Fibroblast of mammary gland (primary cell): ENCODE data around the gene MYADM.
"Not testable (repeated sequence)": the region's sequence is repeated elsewhere in the genome, so short reads cannot be mapped to it uniquely, and the experiment has no call there.

Source experiments
- DNase-seq: peaks from one replicate; pipeline ENCODE4 v3.0.0-alpha.2; 2010; ENCODE audit warnings: low read depth
- H3K4me3 ChIP-seq: 2 replicates; pipeline ENCODE4 v1.5.1; 2011; ENCODE audit warnings: low read depth, mild to moderate bottlenecking, low read length, moderate library complexity; ENCODE audit not compliant: control insufficient read depth
- TF ChIP-seq, protein P1 (sequence below): conservative IDR thresholded peaks from 2 replicates; pipeline ENCODE4 v1.5.1; 2011; ENCODE audit warnings: low read depth, low read length, inconsistent platforms; ENCODE audit not compliant: control insufficient read depth, insufficient read depth

Gene MYADM

GRCh38 chr19:53864308-53864836 is 3.3 kb upstream of the MYADM start:
- no peak overlapping the region for H3K4me3 ChIP-seq
- TF ChIP-seq, protein P1, sequence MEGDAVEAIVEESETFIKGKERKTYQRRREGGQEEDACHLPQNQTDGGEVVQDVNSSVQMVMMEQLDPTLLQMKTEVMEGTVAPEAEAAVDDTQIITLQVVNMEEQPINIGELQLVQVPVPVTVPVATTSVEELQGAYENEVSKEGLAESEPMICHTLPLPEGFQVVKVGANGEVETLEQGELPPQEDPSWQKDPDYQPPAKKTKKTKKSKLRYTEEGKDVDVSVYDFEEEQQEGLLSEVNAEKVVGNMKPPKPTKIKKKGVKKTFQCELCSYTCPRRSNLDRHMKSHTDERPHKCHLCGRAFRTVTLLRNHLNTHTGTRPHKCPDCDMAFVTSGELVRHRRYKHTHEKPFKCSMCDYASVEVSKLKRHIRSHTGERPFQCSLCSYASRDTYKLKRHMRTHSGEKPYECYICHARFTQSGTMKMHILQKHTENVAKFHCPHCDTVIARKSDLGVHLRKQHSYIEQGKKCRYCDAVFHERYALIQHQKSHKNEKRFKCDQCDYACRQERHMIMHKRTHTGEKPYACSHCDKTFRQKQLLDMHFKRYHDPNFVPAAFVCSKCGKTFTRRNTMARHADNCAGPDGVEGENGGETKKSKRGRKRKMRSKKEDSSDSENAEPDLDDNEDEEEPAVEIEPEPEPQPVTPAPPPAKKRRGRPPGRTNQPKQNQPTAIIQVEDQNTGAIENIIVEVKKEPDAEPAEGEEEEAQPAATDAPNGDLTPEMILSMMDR = no peak
- no peak for DNase-seq

DNA sequence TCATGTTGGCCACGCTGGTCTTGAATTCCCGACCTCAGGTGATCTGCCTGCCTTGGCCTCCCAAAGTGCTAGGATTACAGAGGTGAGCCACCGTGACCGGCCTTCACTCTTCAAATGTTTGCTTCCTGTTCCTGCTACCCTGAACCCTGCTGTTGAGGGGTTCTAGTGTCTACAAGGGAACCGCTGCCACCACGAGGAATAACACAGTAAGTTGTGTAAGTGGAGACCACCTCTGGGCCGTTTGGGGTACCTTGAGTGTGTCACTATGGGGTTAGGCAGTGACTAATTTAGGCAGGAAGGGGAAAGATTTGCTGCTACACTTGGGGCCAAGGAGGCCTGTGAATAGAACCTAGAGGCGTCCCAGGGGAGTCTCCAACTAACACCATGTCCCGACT is 2.2 kb upstream of the MYADM start:
- peak overlapping the region; percentile 52 for H3K4me3 ChIP-seq
- TF ChIP-seq, protein P1 = no peak
- DNase-seq = peak; percentile 29

DNA sequence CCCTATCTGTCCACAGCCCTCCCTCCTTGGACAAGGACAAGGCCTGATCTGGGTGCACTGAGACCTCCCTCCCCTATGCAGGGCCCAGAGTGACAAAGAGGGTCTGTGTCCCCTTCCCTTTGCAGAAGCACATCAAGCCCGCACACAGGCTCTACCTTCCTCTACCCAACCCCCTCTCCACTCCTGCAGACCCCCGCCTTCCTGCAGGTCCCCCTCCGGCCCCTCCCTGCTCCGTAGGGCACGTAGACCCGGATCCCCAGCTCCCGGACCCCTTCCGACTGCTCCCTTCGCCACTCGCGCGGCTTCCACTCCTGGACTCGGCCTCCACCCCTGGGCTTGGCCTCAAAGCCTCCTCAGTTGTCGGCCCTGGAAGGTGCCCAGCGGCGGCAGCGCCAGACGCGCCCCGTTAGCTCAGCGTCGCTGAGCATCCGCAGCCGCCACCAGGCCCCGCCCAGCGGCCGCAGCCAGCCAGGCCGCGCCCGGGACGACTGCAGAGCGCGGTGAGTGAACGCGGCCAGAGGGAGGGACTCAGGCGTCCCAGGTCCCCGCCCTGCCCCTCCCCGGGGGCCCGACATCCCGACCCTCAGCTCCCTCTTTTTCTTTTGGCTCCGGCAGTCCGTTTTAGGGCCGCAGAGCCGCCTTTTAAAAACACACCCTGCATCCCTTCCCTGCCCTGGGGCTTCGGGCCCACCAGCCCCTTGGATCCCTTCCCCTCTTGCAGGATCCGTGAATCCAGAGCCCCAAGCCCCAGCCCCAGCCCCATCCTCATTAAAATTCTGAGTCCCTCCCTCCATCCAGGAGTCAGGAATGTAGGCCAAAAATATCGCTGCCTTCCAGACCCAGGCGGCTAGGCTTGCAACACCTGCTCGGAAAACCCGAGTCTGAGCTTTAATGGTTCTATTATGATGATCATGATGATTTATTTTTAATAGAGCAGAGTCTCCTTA is 1.5 kb upstream of the MYADM start:
- peak; percentile 45 for DNase-seq
- peak overlapping the region; percentile 52 for H3K4me3 ChIP-seq
- TF ChIP-seq, protein P1 = no peak

GRCh38 chr19:53866865-53867224 is 838 bp upstream of the MYADM start:
- TF ChIP-seq, protein P1 = no peak
- DNase-seq = no peak
- H3K4me3 ChIP-seq = peak overlapping the region; percentile 52

DNA sequence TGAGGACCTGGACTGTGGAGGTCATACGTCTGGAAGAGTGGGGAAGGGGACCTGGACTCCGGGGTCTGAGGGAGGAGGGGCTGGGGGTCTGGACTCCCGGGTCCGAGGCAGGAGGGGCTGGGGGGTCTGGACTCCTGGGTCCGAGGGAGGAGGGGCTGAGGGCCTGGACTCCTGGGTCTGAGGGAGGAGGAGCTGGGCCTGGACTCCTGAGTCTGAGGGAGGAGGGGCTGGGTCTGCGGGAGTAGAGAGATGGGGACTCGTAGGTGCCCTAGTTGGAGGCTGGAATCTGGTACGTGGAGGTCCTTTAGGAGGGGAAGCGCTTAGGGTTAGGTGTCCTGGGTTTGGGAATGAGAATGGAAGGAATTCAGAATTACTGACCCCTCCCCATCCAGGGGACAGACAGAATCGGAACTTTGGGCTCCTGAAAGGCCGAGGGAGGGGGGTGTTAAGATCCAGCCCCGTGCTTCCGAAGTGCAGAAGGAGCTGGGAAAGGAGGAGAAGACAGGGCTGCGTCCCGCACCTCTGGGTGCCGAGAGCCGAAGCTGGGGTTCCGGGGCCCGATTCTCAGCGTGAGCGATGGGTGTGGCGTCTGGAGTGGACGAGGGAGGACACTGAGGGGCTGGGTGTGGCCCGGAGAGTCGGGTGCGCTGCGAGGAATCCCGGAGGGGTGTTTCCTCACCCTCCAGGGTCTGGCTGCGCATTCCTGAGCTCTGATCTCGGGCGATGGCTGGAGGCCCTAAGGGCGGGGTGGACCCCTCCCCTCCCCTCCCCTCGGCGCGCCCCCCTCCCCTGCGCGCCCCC is 608 bp downstream of the MYADM start:
- H3K4me3 ChIP-seq = peak overlapping the region; percentile 97
- peak; percentile 44 for DNase-seq
- TF ChIP-seq, protein P1 = no peak

DNA sequence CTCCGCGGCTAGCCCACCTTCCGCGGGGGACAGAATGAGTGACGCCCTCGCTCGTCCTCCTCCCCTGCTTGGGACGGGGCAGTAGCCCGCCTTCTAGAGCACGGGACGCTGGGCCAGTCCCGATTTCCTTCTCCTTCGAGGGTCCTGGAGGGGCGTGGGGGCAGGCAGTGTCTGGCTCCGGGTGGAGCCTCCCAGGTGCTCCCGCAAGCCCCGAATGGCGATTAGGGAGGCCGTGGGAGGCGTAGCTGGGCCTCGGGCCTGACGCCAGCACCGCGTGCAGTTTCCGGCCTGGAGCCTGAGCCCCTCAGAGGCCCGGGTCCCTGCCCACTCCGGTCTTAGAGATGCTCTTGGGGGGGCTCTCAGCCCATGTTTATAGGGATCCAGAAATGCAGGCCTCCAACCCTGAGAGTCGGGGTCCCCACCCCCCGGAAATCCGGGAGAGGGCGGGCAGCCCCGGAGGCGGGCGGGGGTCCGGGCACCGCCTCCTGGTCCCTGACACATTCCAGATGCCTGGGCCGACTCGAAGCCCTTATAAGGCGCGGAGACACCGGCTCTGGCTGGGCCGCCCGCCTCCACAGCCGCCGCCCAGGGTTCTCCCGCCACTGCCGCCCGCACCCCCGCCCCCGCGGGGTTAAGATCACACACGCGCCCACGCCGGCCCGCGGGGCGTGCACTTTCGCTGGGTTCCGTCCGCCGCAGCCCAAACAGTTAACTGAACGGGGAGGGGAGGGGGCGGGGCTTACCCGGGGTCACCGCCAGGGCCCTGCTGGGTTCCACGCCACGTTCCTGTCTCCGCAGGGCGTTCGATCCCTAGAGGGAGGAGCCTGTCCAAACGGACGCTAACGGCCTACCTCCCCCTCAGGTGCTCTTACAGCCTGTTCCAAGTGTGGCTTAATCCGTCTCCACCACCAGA is 1.5 kb downstream of the MYADM start:
- TF ChIP-seq, protein P1 = no peak
- H3K4me3 ChIP-seq = peak overlapping the region; percentile 97
- peak; percentile 83 for DNase-seq

GRCh38 chr19:53869805-53870484 is 2.3 kb downstream of the MYADM start:
- H3K4me3 ChIP-seq = peak overlapping the region; percentile 97
- DNase-seq = not testable (repeated sequence)
